ENCODE results near the gene CEP112.

DNA sequence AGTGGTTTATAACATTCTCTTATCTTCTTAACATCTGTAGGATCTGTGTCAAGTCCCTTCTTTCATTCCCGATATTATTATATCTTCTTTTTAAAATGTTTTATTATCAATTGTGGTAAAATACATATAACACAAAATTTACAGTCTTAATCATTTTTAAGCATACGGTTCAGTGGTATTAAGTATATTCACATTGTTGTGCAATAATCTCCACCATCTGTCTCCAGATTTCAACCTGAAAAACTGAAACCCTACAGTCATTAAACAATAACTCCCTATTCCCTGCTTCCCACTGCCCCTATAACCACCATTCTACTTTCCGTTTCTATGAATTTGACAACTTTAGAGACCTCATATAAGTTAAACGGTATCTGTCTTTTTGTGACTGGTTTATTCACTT is 45.5 kb downstream of the CEP112 start:
- TF ChIP-seq, protein P1, sequence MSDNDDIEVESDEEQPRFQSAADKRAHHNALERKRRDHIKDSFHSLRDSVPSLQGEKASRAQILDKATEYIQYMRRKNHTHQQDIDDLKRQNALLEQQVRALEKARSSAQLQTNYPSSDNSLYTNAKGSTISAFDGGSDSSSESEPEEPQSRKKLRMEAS (CRISPR knock-in tag; IDR thresholded peaks at IDR 0.05) = no peak
- no peak for TF ChIP-seq TEAD4 (CRISPR knock-in tag; IDR thresholded peaks at IDR 0.05)

Data from WTC11 (cell line).